Mesothelial cell of epicardium (in vitro differentiated cells): ENCODE measurements around the gene ADGRF4. TPM values are rescaled to one million over a fixed set of nuclear protein-coding genes. Genes with fewer than 3 reads are reported as not detected.
"Not testable (repeated sequence)": the region's sequence is repeated elsewhere in the genome, so short reads cannot be mapped to it uniquely, and the experiment has no call there.

Experiments used
- DNase-seq, 2 experiments: peaks; one replicate each; pipeline ENCODE4 v3.0.0; 2021; ENCODE audit warnings: low spot score in 2 of 2; ENCODE audit not compliant: unreplicated experiment in 2 of 2
- H3K27ac Mint-ChIP-seq: 2 replicates; pipeline ENCODE4 v1.8.0; 2021; ENCODE audit warnings: mixed read lengths
- H3K27me3 Mint-ChIP-seq: 2 replicates; pipeline ENCODE4 v1.8.0; 2021; ENCODE audit warnings: low read depth, mixed read lengths
- H3K36me3 Mint-ChIP-seq: 2 replicates; pipeline ENCODE4 v1.8.0; 2021; ENCODE audit warnings: mixed read lengths
- H3K4me1 Mint-ChIP-seq: 2 replicates; pipeline ENCODE4 v1.8.0; 2021; ENCODE audit warnings: mixed read lengths
- H3K4me3 Mint-ChIP-seq: 2 replicates; pipeline ENCODE4 v1.8.0; 2021; ENCODE audit warnings: mild to moderate bottlenecking, moderate library complexity, mixed read lengths
- H3K9me3 Mint-ChIP-seq: 2 replicates; pipeline ENCODE4 v1.8.0; 2021; ENCODE audit warnings: mixed read lengths
- CTCF ChIP-seq: fragments of 200-600 bp; sonication (generic); IDR thresholded peaks from one replicate; pipeline ENCODE4 v1.5.0; 2021; ENCODE audit warnings: antibody characterized with exemption; ENCODE audit not compliant: unreplicated experiment
- total RNA-seq: library from RNA; stranded (reverse); gene quantifications from 3 replicates; pipeline ENCODE4 v1.2.1, GENCODE V29; 2021

The ADGRF4 gene
- total RNA-seq, 1 donor from 2014 or later, result 1.3 TPM

DNA sequence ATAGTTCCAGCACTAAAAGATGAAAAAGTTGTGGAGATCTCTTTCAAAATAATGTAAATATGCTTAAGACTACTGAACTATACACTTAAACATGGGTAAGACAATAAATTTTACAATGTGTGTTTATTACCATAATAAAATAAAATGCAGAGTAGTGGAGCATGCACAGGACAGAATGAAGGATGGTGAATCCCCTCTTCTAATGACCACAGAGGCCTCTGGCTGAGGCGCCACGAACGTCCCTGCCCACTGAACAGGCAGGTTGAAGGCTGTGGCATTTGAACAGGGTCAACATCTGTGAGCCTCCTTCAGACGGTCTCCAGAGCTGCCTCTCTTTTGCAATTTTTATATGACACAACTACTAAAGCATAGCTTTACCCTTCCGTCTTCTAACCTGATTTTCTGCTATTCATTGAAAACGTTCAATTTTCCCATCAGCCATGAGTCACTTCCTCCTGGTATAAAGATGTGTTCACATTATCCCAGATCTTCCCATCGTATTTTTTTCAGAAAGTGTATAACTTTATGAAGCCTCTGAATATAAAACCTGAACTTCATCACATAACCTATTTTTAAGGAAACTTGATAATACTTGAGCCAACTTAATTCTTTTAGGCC, 37.8 kb downstream of the ADGRF4 start:
- Mint-ChIP-seq H3K4me3 (no peak overlapping the region), H3K4me1 (no peaks in the 10 kb centered on the region), H3K27ac (no peak overlapping the region), H3K36me3 (no peaks in the 10 kb centered on the region), H3K27me3 (no peaks in the 10 kb centered on the region), H3K9me3 (no peaks in the 10 kb centered on the region)
- no peak for DNase-seq
- TF ChIP-seq CTCF, result no peak

GRCh38 chr6:47737406-47737805, 39.0 kb downstream of the ADGRF4 start:
- no peak for TF ChIP-seq CTCF
- Mint-ChIP-seq H3K27ac (no peak overlapping the region), H3K9me3 (no peaks in the 10 kb centered on the region), H3K36me3 (no peaks in the 10 kb centered on the region), H3K27me3 (no peaks in the 10 kb centered on the region), H3K4me3 (no peak overlapping the region), H3K4me1 (no peaks in the 10 kb centered on the region)
- no peak for DNase-seq

GRCh38 chr6:47740714-47741113, 42.3 kb downstream of the ADGRF4 start:
- Mint-ChIP-seq H3K27ac (no peak overlapping the region), H3K27me3 (no peaks in the 10 kb centered on the region), H3K4me3 (no peak overlapping the region), H3K4me1 (no peaks in the 10 kb centered on the region), H3K9me3 (peaks cover 11% of the 10 kb centered on the region), H3K36me3 (no peaks in the 10 kb centered on the region)
- no peak for TF ChIP-seq CTCF
- DNase-seq, result no peak

- TF ChIP-seq CTCF, result no peak
- no peak for DNase-seq
- no peak overlapping the region for H3K4me3 Mint-ChIP-seq
- no peaks in the 10 kb centered on the region for H3K27me3 Mint-ChIP-seq
- no peaks in the 10 kb centered on the region for H3K36me3 Mint-ChIP-seq
- no peaks in the 10 kb centered on the region for H3K4me1 Mint-ChIP-seq
- H3K27ac Mint-ChIP-seq, result no peak overlapping the region
- peaks cover 15% of the 10 kb centered on the region for H3K9me3 Mint-ChIP-seq
These were observed 43.4 kb downstream of the ADGRF4 start for GRCh38 chr6:47741807-47742206.

- Mint-ChIP-seq H3K4me1 (no peaks in the 10 kb centered on the region), H3K27me3 (no peaks in the 10 kb centered on the region), H3K36me3 (no peaks in the 10 kb centered on the region), H3K9me3 (peaks cover 15% of the 10 kb centered on the region), H3K4me3 (no peak overlapping the region), H3K27ac (no peak overlapping the region)
- no peak for TF ChIP-seq CTCF
- DNase-seq, result no peak
These were observed 45.4 kb downstream of the ADGRF4 start for GRCh38 chr6:47743744-47744143.

- DNase-seq, H3K27ac Mint-ChIP-seq, H3K4me3 Mint-ChIP-seq, H3K36me3 Mint-ChIP-seq, H3K27me3 Mint-ChIP-seq, H3K4me1 Mint-ChIP-seq: not testable (repeated sequence)
- H3K9me3 Mint-ChIP-seq, result peaks cover 15% of the 10 kb centered on the region
These were observed 46.9 kb downstream of the ADGRF4 start for GRCh38 chr6:47745269-47745668.
